ENCODE measurements around the gene ACOX3. TPM values are rescaled to one million over a fixed set of nuclear protein-coding genes. Genes with fewer than 3 reads are reported as not detected.

ACOX3 gene
- total and polyA plus RNA-seq, 9 of the 15 experiments (the other 6 are each of a cell fraction or from before 2014, with no cell fraction given), result 0.68 to 7.3 (median 3.7) TPM

DNA sequence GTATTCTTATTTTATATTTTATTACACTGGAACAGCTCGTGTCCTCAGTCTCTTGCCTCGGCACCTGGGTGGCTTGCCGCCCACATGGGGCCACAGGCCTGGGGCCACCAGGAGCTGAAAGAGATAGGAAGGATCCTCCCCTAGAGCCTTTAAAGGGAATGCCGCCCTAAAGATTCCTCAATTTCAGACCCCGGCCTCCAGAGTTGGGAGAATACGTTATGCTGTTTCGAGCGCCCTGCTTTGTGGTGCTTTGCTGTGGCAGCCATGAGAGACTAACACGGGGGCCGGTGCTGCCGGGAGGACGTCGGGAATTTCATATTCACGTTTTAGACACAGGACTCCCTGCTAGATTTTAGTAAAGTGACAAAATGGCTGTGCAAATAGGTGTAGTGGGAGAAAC, 33.2 kb downstream of the ACOX3 start:
- POLR2A ChIA-PET, result no interaction called here
- H3K27ac ChIP-seq (ENCODE audit: extremely low read depth, low read depth, low read length), result no peak overlapping the region
- ATAC-seq (no peak), FAIRE-seq (no peak), DNase-seq (ENCODE audit: extremely low read depth in 1 of 4, low spot score in 3 of 4) (no peak)
- H3K4me3 ChIP-seq, result no peak overlapping the region
- H2AFZ ChIP-seq (ENCODE audit: low read depth, low read length), result no peak overlapping the region
- intact Hi-C loops (cut with micrococcal nuclease), result loop anchor here (10.0 kb wide), 1 partner anchor 233 kb away; no protein-coding TSS in a partner anchor
- no peaks in the 10 kb centered on the region for H3K9me3 ChIP-seq (replicated peaks; ENCODE audit: control insufficient read depth, insufficient read depth, low read depth, low read length)
- 64% methylated on average over 14 of the region's 14 CpGs for WGBS (ENCODE audit: insufficient coverage, low coverage, missing lambda C conversion rate)
- no peaks in the 10 kb centered on the region for H3K36me3 ChIP-seq (ENCODE audit: control insufficient read depth, insufficient read depth, low read length)
- in situ Hi-C loops (cut with MboI), result loop anchor here (10.0 kb wide), 1 partner anchor 243 kb away; no protein-coding TSS in a partner anchor
- no peak for TF ChIP-seq AFF1 (IDR thresholded peaks at IDR 0.05; ENCODE audit: low read depth in 1 of 2, partially characterized antibody in 2 of 2)
- BruUV-seq (replicated peaks), result no TSS peak
- H3K4me1 ChIP-seq (replicated peaks in 1 of 2; ENCODE audit: control insufficient read depth in 2 of 2, insufficient read depth in 2 of 2, low read length in 2 of 2), result peaks cover 16 to 24% of the 10 kb centered on the region in 2 experiments; a peak in 4 of 5 replicates
- no peak overlapping the region for H3K9ac ChIP-seq (ENCODE audit: insufficient read depth in 1 of 2, low read depth in 2 of 2, low read length in 2 of 2)
- no peaks in the 10 kb centered on the region for H3K27me3 ChIP-seq (ENCODE audit: control insufficient read depth in 2 of 2, insufficient read depth in 2 of 2, low read length in 2 of 2)
- H3K9me1 ChIP-seq (ENCODE audit: control insufficient read depth, insufficient read depth, low read length), result peaks cover 7% of the 10 kb centered on the region
- no peak overlapping the region for H3K4me2 ChIP-seq (ENCODE audit: insufficient read depth, low read length)
- CTCF ChIA-PET (ENCODE audit: low intra/inter-chr PET ratio), result no interaction called here
- H4K20me1 ChIP-seq (replicated peaks; ENCODE audit: control insufficient read depth, insufficient read depth, low read length), result peaks cover 5% of the 10 kb centered on the region; the same call in 1 of the 2 replicates
- no peaks in the 10 kb centered on the region for H3K79me2 ChIP-seq (ENCODE audit: control insufficient read depth, insufficient read depth, low read length)

Measured in K562 (cell line).